Endometrium (tissue), 2 donors: ENCODE data around the gene KAZN.

Experiments
- FAIRE-seq: peaks from 2 replicates; lab custom pipeline; 2012; peaks lifted over from hg19 to GRCh38; lab: Jason Lieb, UNC
- donor health status: control.
- donor health status: control.

The KAZN gene

GRCh38 chr1:14715802-14716201 lies 117.3 kb downstream of the KAZN start:
- FAIRE-seq = no peak

GRCh38 chr1:14716474-14716873 lies 118.0 kb downstream of the KAZN start:
- FAIRE-seq = no peak

- no peak for FAIRE-seq
Measured at GRCh38 chr1:14718476-14718875, 120.0 kb downstream of the KAZN start.

GRCh38 chr1:14723401-14723800 lies 124.9 kb downstream of the KAZN start:
- no peak for FAIRE-seq

- no peak for FAIRE-seq
Measured at GRCh38 chr1:14724246-14724645, 125.8 kb downstream of the KAZN start.

GRCh38 chr1:14724678-14725077 lies 126.2 kb downstream of the KAZN start:
- no peak for FAIRE-seq

- no peak for FAIRE-seq
Measured at GRCh38 chr1:14725238-14725637, 126.8 kb downstream of the KAZN start.

GRCh38 chr1:14725695-14726094 lies 127.2 kb downstream of the KAZN start:
- no peak for FAIRE-seq

GRCh38 chr1:14726606-14727005 lies 128.1 kb downstream of the KAZN start:
- no peak for FAIRE-seq

- FAIRE-seq = no peak
Measured at GRCh38 chr1:14728516-14728915, 130.0 kb downstream of the KAZN start.

GRCh38 chr1:14732728-14733047 lies 134.2 kb downstream of the KAZN start:
- FAIRE-seq = no peak

- FAIRE-seq = no peak
Measured at GRCh38 chr1:14733048-14733778, 134.7 kb downstream of the KAZN start.

- no peak for FAIRE-seq
Measured at GRCh38 chr1:14733779-14734140, 135.3 kb downstream of the KAZN start.

- no peak for FAIRE-seq
Measured at GRCh38 chr1:14735841-14736240, 137.4 kb downstream of the KAZN start.

GRCh38 chr1:14737561-14738094 lies 139.1 kb downstream of the KAZN start:
- FAIRE-seq = no peak

- no peak for FAIRE-seq
Measured at GRCh38 chr1:14738235-14738634, 139.8 kb downstream of the KAZN start.

GRCh38 chr1:14738647-14739046 lies 140.2 kb downstream of the KAZN start:
- FAIRE-seq = no peak

GRCh38 chr1:14739082-14739832 lies 140.8 kb downstream of the KAZN start:
- FAIRE-seq = no peak

GRCh38 chr1:14740016-14740415 lies 141.5 kb downstream of the KAZN start:
- FAIRE-seq = no peak

- no peak for FAIRE-seq
Measured at GRCh38 chr1:14741082-14741481, 142.6 kb downstream of the KAZN start.

- FAIRE-seq = no peak
Measured at GRCh38 chr1:14741532-14741931, 143.0 kb downstream of the KAZN start.

GRCh38 chr1:14742181-14742980 lies 143.9 kb downstream of the KAZN start:
- FAIRE-seq = no peak

- FAIRE-seq = no peak
Measured at GRCh38 chr1:14743368-14743767, 144.9 kb downstream of the KAZN start.
